GM12878 (cell line): Measurements from ENCODE around the gene TRIOBP. TPM values are rescaled to one million over a fixed set of nuclear protein-coding genes. Genes with fewer than 3 reads are reported as not detected.

Experiments used
- ATF7 ChIP-seq: fragments of 450-650 bp; IDR thresholded peaks from 2 replicates; pipeline ENCODE4 v1.6.1; 2016; ENCODE audit warnings: low read depth, mild to moderate bottlenecking
- BHLHE40 ChIP-seq, 2 experiments: fragments of 450-650 bp in 1 of 2; IDR thresholded peaks; 2 replicates each; pipeline ENCODE4 v1.6.1; 2011 to 2017; ENCODE audit warnings: low read depth in 2 of 2, borderline replicate concordance in 1 of 2, improper control_type of control experiment in 1 of 2, low read length in 1 of 2, mild to moderate bottlenecking in 1 of 2
- CUX1 ChIP-seq: IDR thresholded peaks from 2 replicates; pipeline ENCODE4 v1.6.1; 2012; ENCODE audit warnings: improper control_type of control experiment, low read depth, low read length; ENCODE audit not compliant: insufficient replicate concordance
- E2F4 ChIP-seq: IDR thresholded peaks from 2 replicates; pipeline ENCODE4 v1.6.1; 2012; ENCODE audit warnings: low read depth, low read length, improper control_type of control experiment
- EED ChIP-seq: sonication (generic); IDR thresholded peaks from 2 replicates; pipeline ENCODE4 v1.6.1; 2016; ENCODE audit warnings: antibody characterized with exemption, low read depth
- EP300 ChIP-seq, 2 experiments: fragments of 150-350 bp in 1 of 2; IDR thresholded peaks; 2 replicates each; pipeline ENCODE4 v1.6.1; 2011 to 2012; ENCODE audit warnings: low read depth in 2 of 2, low read length in 2 of 2, borderline replicate concordance in 1 of 2, improper control_type of control experiment in 1 of 2, inconsistent platforms in 1 of 2; ENCODE audit not compliant: control insufficient read depth in 1 of 2
- HCFC1 ChIP-seq: fragments of 150-350 bp; IDR thresholded peaks from 2 replicates; pipeline ENCODE4 v1.6.1; 2014; ENCODE audit warnings: low read length
- KDM1A ChIP-seq: fragments of 200-600 bp; sonication (generic); IDR thresholded peaks from 2 replicates; pipeline ENCODE4 v1.6.1; 2016; ENCODE audit warnings: borderline replicate concordance
- NFXL1 ChIP-seq: fragments of 450-650 bp; IDR thresholded peaks from 2 replicates; pipeline ENCODE4 v1.6.1; 2017; ENCODE audit warnings: antibody characterized with exemption, mild to moderate bottlenecking, borderline replicate concordance
- POU2F2 ChIP-seq: IDR thresholded peaks from 3 replicates; pipeline ENCODE4 v1.6.1; 2011; ENCODE audit warnings: low read depth, mild to moderate bottlenecking, low read length, borderline replicate concordance
- PRDM15 ChIP-seq: fragments of 450-650 bp; formaldehyde crosslinking; IDR thresholded peaks from 2 replicates; pipeline ENCODE4 v1.4.0; 2020; ENCODE audit warnings: mild to moderate bottlenecking, moderate library complexity
- RFX5 ChIP-seq: IDR thresholded peaks from 2 replicates; pipeline ENCODE4 v1.6.1; 2011; ENCODE audit warnings: low read depth, low read length, improper control_type of control experiment
- RUNX3 ChIP-seq: IDR thresholded peaks from 2 replicates; pipeline ENCODE4 v1.6.1; 2012; ENCODE audit warnings: low read length, inconsistent platforms
- SMAD1 ChIP-seq: fragments of 450-650 bp; IDR thresholded peaks from 2 replicates; pipeline ENCODE4 v1.6.1; 2018; ENCODE audit warnings: mild to moderate bottlenecking, low read depth; ENCODE audit not compliant: partially characterized antibody
- SUPT20H ChIP-seq: IDR thresholded peaks from 2 replicates; pipeline ENCODE4 v1.6.1; 2011; ENCODE audit warnings: low read depth, mild to moderate bottlenecking, low read length, moderate library complexity, borderline replicate concordance; ENCODE audit not compliant: control insufficient read depth
- ZZZ3 ChIP-seq: IDR thresholded peaks from 2 replicates; pipeline ENCODE4 v1.6.1; 2011; ENCODE audit warnings: low read depth; ENCODE audit not compliant: control insufficient read depth, insufficient read length
- polyA plus RNA-seq, 11 experiments: library from polyadenylated mRNA; depleted of rRNA in 4 of 11; unstranded in 6 of 11; stranded (reverse) in 5 of 11; fragments of >200 nt; fragmentation: Nextera tagmentation in 4 of 11; fragmentation: Illumina TruSeq in 1 of 11; extraction: Ambion mirVana in 4 of 11; extraction: Trizol in 1 of 11; gene quantifications; 1 replicate in 1 of 11; 2 replicates in 10 of 11; pipeline versions ENCODE4 v1.2.1 to v1.2.3, GENCODE V29; 2011 to 2016; ENCODE audit warnings: inconsistent platforms in 2 of 11, missing spikeins in 2 of 11, low read depth in 1 of 11
- total RNA-seq, 4 experiments: library from RNA; depleted of rRNA in 3 of 4; stranded (reverse); fragments of >200 nt in 3 of 4; fragmentation: Illumina TruSeq in 1 of 4; extraction: Trizol in 1 of 4; gene quantifications; 2 replicates each; pipeline versions ENCODE4 v1.2.1 to v1.2.3, GENCODE V29; 2013 to 2021

Gene TRIOBP
- total and polyA plus RNA-seq, 10 of the 15 experiments (the other 5 are each of a cell fraction or from before 2014, with no cell fraction given): 0.21 to 23.6 (median 11.9) TPM

- peak; percentile 23; the same call in 1 of the 2 replicates for TF ChIP-seq HCFC1
- peak; percentile 44 for TF ChIP-seq SMAD1
- TF ChIP-seq ZZZ3: no peak
- no peak for TF ChIP-seq ATF7
- TF ChIP-seq BHLHE40 (IDR thresholded peaks at IDR 0.05; ENCODE audit: borderline replicate concordance in 1 of 2, low read depth in 2 of 2, low read length in 1 of 2): peak; percentile 9 to 71; a peak in 2 of 4 replicates
- 0 out of 2 replicates have a peak, but pooled peaks have one; percentile 62 for TF ChIP-seq RFX5
- TF ChIP-seq KDM1A: no peak
- 0 out of 4 replicates have a peak, but pooled peaks of 1 of the 2 experiments have one; percentile 17 for TF ChIP-seq EP300 (IDR thresholded peaks at IDR 0.05; ENCODE audit: borderline replicate concordance in 1 of 2, control insufficient read depth in 1 of 2, low read depth in 2 of 2, low read length in 2 of 2)
- no peak; the same call in none of the 2 replicates for TF ChIP-seq EED
- TF ChIP-seq POU2F2: no peak
- peak; percentile 91 for TF ChIP-seq RUNX3
- no peak for TF ChIP-seq PRDM15 (CRISPR knock-in tag)
- TF ChIP-seq CUX1: no peak
- TF ChIP-seq NFXL1: no peak; the same call in 1 of the 2 replicates
- TF ChIP-seq E2F4: no peak
- no peak for TF ChIP-seq SUPT20H
Observed at GRCh38 chr22:37674951-37675929, 21.6 kb upstream of the TRIOBP start, which contains the start of gene LGALS1 (continued).
